GM12878 (cell line): ENCODE measurements around the gene METTL3. TPM values are rescaled to one million over a fixed set of nuclear protein-coding genes. Genes with fewer than 3 reads are reported as not detected.

Experiments
- ATAC-seq: fragments of 200-7000 bp; cut with Tn5 transposase; 3 replicates; pipeline ENCODE4 v1.9.1; 2020; ENCODE audit warnings: mild to moderate bottlenecking, moderate library complexity
- BruUV-seq: library from RNA; stranded (reverse); fragments of 400-500 nt; replicated peaks from 2 replicates; lab custom pipeline; 2021; lab: Mats Ljungman, UMichigan
- CTCF ChIA-PET: fragments of 300-600 bp; sonication (Branson Sonifier 250); formaldehyde crosslinking; extraction: SDS; loops from one replicate; lab custom pipeline; 2021; ENCODE audit warnings: inconsistent platforms; lab: Yijun Ruan, JAX
- POLR2A ChIA-PET: fragments of 350-600 bp; formaldehyde crosslinking; extraction: SDS; loops from one replicate; lab custom pipeline; 2021; ENCODE audit warnings: inconsistent platforms; lab: Charles Lee
- RAD21 ChIA-PET: fragments of 300-600 bp; sonication (Branson Sonifier 250); formaldehyde crosslinking; loops from one replicate; lab custom pipeline; 2023; ENCODE audit warnings: antibody characterized with exemption; ENCODE audit not compliant: unreplicated experiment; lab: Charles Lee
- SMC1A ChIA-PET: fragments of 300-600 bp; sonication (Branson Sonifier 250); formaldehyde crosslinking; loops from one replicate; lab custom pipeline; 2023; ENCODE audit not compliant: unreplicated experiment, uncharacterized antibody; lab: Charles Lee
- DNase-seq: peaks from one replicate; pipeline ENCODE4 v3.0.0-alpha.2; 2011; ENCODE audit warnings: low read depth, low spot score
- FAIRE-seq: peaks from 3 replicates; lab custom pipeline; 2011; peaks lifted over from hg19 to GRCh38; lab: Jason Lieb, UNC
- H2AFZ ChIP-seq: 2 replicates; pipeline ENCODE4 v1.6.0; 2011; ENCODE audit warnings: low read depth, low read length, control low read depth; ENCODE audit not compliant: control insufficient read depth
- H3K27ac ChIP-seq: 2 replicates; pipeline ENCODE4 v1.5.1; 2011; ENCODE audit warnings: control low read depth; ENCODE audit not compliant: control insufficient read depth, insufficient read depth
- H3K27me3 ChIP-seq, 2 experiments: replicated peaks in 1 of 2; 2 replicates each; pipeline versions ENCODE4 v1.6.0 to v1.6.1; 2011; ENCODE audit warnings: low read length in 1 of 2; ENCODE audit not compliant: control insufficient read depth in 2 of 2, insufficient read depth in 2 of 2
- H3K36me3 ChIP-seq, 2 experiments: 2 replicates each; pipeline ENCODE4 v1.5.1; 2011; ENCODE audit warnings: low read length in 1 of 2; ENCODE audit not compliant: control insufficient read depth in 2 of 2, insufficient read depth in 2 of 2
- H3K4me1 ChIP-seq: 2 replicates; pipeline ENCODE4 v1.6.1; 2011; ENCODE audit warnings: mild to moderate bottlenecking, low read length, moderate library complexity, mixed read lengths; ENCODE audit not compliant: control insufficient read depth, insufficient read depth
- H3K4me2 ChIP-seq: 2 replicates; pipeline ENCODE4 v1.6.0; 2011; ENCODE audit warnings: control low read depth; ENCODE audit not compliant: control insufficient read depth, insufficient read depth
- H3K4me3 ChIP-seq: fragments of 200-600 bp; sonication (generic); 2 replicates; pipeline ENCODE4 v1.5.1; 2016
- H3K79me2 ChIP-seq: 2 replicates; pipeline ENCODE4 v1.6.0; 2011; ENCODE audit warnings: low read length; ENCODE audit not compliant: control insufficient read depth, insufficient read depth
- H3K9ac ChIP-seq: 2 replicates; pipeline ENCODE4 v1.8.0; 2011; ENCODE audit warnings: low read length, control low read depth, mixed read lengths; ENCODE audit not compliant: control insufficient read depth, insufficient read depth
- H3K9me3 ChIP-seq: replicated peaks from 3 replicates; pipeline ENCODE4 v1.5.1; 2011; ENCODE audit warnings: mild to moderate bottlenecking, low read length; ENCODE audit not compliant: control insufficient read depth, insufficient read depth
- H4K20me1 ChIP-seq: 2 replicates; pipeline ENCODE4 v1.6.0; 2011; ENCODE audit not compliant: control insufficient read depth, insufficient read depth
- HDAC2 ChIP-seq: fragments of 200-600 bp; sonication (generic); IDR thresholded peaks from 2 replicates; pipeline ENCODE4 v1.6.1; 2017
- IRF5 ChIP-seq: fragments of 450-650 bp; IDR thresholded peaks from 2 replicates; pipeline ENCODE4 v1.6.1; 2017; ENCODE audit warnings: borderline replicate concordance
- MLLT1 ChIP-seq: fragments of 450-650 bp; IDR thresholded peaks from 2 replicates; pipeline ENCODE4 v1.6.1; 2016; ENCODE audit warnings: mild to moderate bottlenecking
- MTA3 ChIP-seq: IDR thresholded peaks from 2 replicates; pipeline ENCODE4 v1.6.1; 2012; ENCODE audit warnings: low read length, inconsistent platforms, borderline replicate concordance
- PAX5 ChIP-seq: IDR thresholded peaks from 2 replicates; pipeline ENCODE4 v1.6.1; 2011; ENCODE audit warnings: low read depth, low read length, borderline replicate concordance
- POLR2A ChIP-seq: IDR thresholded peaks from 2 replicates; pipeline ENCODE4 v1.6.1; 2011; ENCODE audit warnings: low read depth, mild to moderate bottlenecking, low read length
- RUNX3 ChIP-seq: IDR thresholded peaks from 2 replicates; pipeline ENCODE4 v1.6.1; 2012; ENCODE audit warnings: low read length, inconsistent platforms
- WGBS: methylation state at CpG from one replicate; pipeline ENCODE4 v1.1.6; 2016; ENCODE audit warnings: low lambda C conversion rate; ENCODE audit not compliant: insufficient replicate concordance, insufficient coverage; ENCODE audit errors: missing lambda C conversion rate; 5-methylcytosine and 5-hydroxymethylcytosine counted together
- in situ Hi-C: fragments of 300-500 bp; cut with MboI; formaldehyde crosslinking; loops from 9 replicates; pipeline ENCODE4 v1.14.3; 2018; ENCODE audit warnings: mixed read lengths
- intact Hi-C: fragments of 100-400 bp; cut with micrococcal nuclease; formaldehyde crosslinking; loops from one replicate; pipeline ENCODE4 v1.14.2; 2022; ENCODE audit not compliant: unreplicated experiment
- polyA plus RNA-seq, 11 experiments: library from polyadenylated mRNA; depleted of rRNA in 4 of 11; unstranded in 6 of 11; stranded (reverse) in 5 of 11; fragments of >200 nt; fragmentation: Nextera tagmentation in 4 of 11; fragmentation: Illumina TruSeq in 1 of 11; extraction: Ambion mirVana in 4 of 11; extraction: Trizol in 1 of 11; gene quantifications; 1 replicate in 1 of 11; 2 replicates in 10 of 11; pipeline versions ENCODE4 v1.2.1 to v1.2.3, GENCODE V29; 2011 to 2016; ENCODE audit warnings: inconsistent platforms in 2 of 11, missing spikeins in 2 of 11, low read depth in 1 of 11
- total RNA-seq, 4 experiments: library from RNA; depleted of rRNA in 3 of 4; stranded (reverse); fragments of >200 nt in 3 of 4; fragmentation: Illumina TruSeq in 1 of 4; extraction: Trizol in 1 of 4; gene quantifications; 2 replicates each; pipeline versions ENCODE4 v1.2.1 to v1.2.3, GENCODE V29; 2013 to 2021
- TF ChIP-seq, protein P1 (sequence below): IDR thresholded peaks from 2 replicates; pipeline ENCODE4 v1.6.1; 2012; ENCODE audit warnings: low read depth, low read length, improper control_type of control experiment

METTL3 gene
- total and polyA plus RNA-seq, 10 of the 15 experiments (the other 5 are each of a cell fraction or from before 2014, with no cell fraction given), result 32.8 to 165 (median 65.5) TPM

- in situ Hi-C loops, result no loop called here
These were observed 32.8 kb upstream of the METTL3 start for GRCh38 chr14:21543963-21544362.

More at GRCh38 chr14:21543963-21544362, 32.8 kb upstream of the METTL3 start:
- ChIA-PET RAD21 (no interaction called here), SMC1A (no interaction called here), POLR2A (interaction anchor here (0.6 kb wide), 1 partner anchor 130 kb away, joined by 3 read pairs; no protein-coding TSS in a partner anchor), CTCF (no interaction called here)
- Histone ChIP-seq H4K20me1 (no peaks in the 10 kb centered on the region), H3K36me3 (no peaks in the 10 kb centered on the region), H3K27ac (no peak overlapping the region), H3K9me3 (no peaks in the 10 kb centered on the region), H3K4me3 (no peak overlapping the region), H3K9ac (no peak overlapping the region), H3K79me2 (no peaks in the 10 kb centered on the region), H3K4me1 (no peaks in the 10 kb centered on the region), H3K4me2 (no peak overlapping the region), H2AFZ (no peak overlapping the region), H3K27me3 (no peaks in the 10 kb centered on the region; a peak in 1 of 4 replicates)
- FAIRE-seq, result no peak
- DNase-seq, result no peak
- intact Hi-C loops, result no loop called here
- 34% methylated on average over 5 of the region's 5 CpGs for WGBS
- BruUV-seq, result no TSS peak
- no peak for TF ChIP-seq MTA3
- no peak for TF ChIP-seq PAX5
- no peak for TF ChIP-seq POLR2A
- TF ChIP-seq, protein P1, sequence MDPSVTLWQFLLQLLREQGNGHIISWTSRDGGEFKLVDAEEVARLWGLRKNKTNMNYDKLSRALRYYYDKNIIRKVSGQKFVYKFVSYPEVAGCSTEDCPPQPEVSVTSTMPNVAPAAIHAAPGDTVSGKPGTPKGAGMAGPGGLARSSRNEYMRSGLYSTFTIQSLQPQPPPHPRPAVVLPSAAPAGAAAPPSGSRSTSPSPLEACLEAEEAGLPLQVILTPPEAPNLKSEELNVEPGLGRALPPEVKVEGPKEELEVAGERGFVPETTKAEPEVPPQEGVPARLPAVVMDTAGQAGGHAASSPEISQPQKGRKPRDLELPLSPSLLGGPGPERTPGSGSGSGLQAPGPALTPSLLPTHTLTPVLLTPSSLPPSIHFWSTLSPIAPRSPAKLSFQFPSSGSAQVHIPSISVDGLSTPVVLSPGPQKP, result no peak
- no peak for TF ChIP-seq MLLT1
- TF ChIP-seq HDAC2, result no peak
- TF ChIP-seq IRF5, result no peak
- TF ChIP-seq RUNX3, result no peak
- no peak for ATAC-seq
